HepG2 (cell line): ENCODE results near the gene PLA2G4A. TPM values are rescaled to one million over a fixed set of nuclear protein-coding genes. Genes with fewer than 3 reads are reported as not detected.

ENCODE experiments used
- ATAC-seq: fragments of 200-7000 bp; cut with Tn5 transposase; 3 replicates; pipeline ENCODE4 v1.9.1; 2020; ENCODE audit warnings: mild to moderate bottlenecking, moderate library complexity
- BruUV-seq: library from RNA; stranded (reverse); fragments of 400-500 nt; replicated peaks from 2 replicates; lab custom pipeline; 2021; lab: Mats Ljungman, UMichigan
- CTCF ChIA-PET: fragments of 300-600 bp; formaldehyde crosslinking; extraction: SDS; loops from one replicate; lab custom pipeline; 2021; ENCODE audit warnings: low total read pairs, inconsistent platforms, low intra/inter-chr PET ratio; lab: Yijun Ruan, JAX
- POLR2A ChIA-PET: fragments of 350-600 bp; sonication (Branson Sonifier 250); formaldehyde crosslinking; loops from one replicate; lab custom pipeline; 2020; ENCODE audit warnings: antibody characterized with exemption, inconsistent platforms; lab: Yijun Ruan, JAX
- DNase-seq: peaks from one replicate; pipeline ENCODE4 v3.0.0-alpha.2; 2015; ENCODE audit warnings: low spot score
- FAIRE-seq: peaks from 3 replicates; lab custom pipeline; 2011; peaks lifted over from hg19 to GRCh38; lab: Jason Lieb, UNC
- H2AFZ ChIP-seq: one replicate; pipeline ENCODE4 v1.6.1; 2011; ENCODE audit warnings: low read length, inconsistent platforms
- H3K27ac ChIP-seq: fragments of 300-600 bp; 3 replicates; pipeline ENCODE4 v1.8.0; 2011; ENCODE audit warnings: mixed run types, mild to moderate bottlenecking, mixed read lengths, low read length, inconsistent platforms; ENCODE audit not compliant: insufficient read depth; ENCODE audit errors: extremely low read length
- H3K27me3 ChIP-seq, 2 experiments: fragments of 200-600 bp in 1 of 2; 2 replicates in 1 of 2; 3 replicates in 1 of 2; pipeline versions ENCODE4 v1.6.0 to v1.8.0; 2011; ENCODE audit warnings: low read length in 2 of 2, mild to moderate bottlenecking in 2 of 2, moderate library complexity in 2 of 2, inconsistent platforms in 1 of 2; ENCODE audit not compliant: insufficient read depth in 2 of 2, control insufficient read depth in 1 of 2
- H3K36me3 ChIP-seq, 2 experiments: fragments of 200-600 bp in 1 of 2; replicated peaks in 1 of 2; 2 replicates in 1 of 2; 3 replicates in 1 of 2; pipeline versions ENCODE4 v1.5.1 to v1.8.0; 2011; ENCODE audit warnings: low read length in 2 of 2, inconsistent platforms in 1 of 2; ENCODE audit not compliant: insufficient read depth in 2 of 2, control insufficient read depth in 1 of 2
- H3K4me1 ChIP-seq: 2 replicates; pipeline ENCODE4 v1.5.1; 2012; ENCODE audit warnings: low read length, inconsistent platforms; ENCODE audit not compliant: insufficient read depth
- H3K4me2 ChIP-seq: 2 replicates; pipeline ENCODE4 v1.6.0; 2011; ENCODE audit warnings: low read depth, low read length, inconsistent platforms
- H3K4me3 ChIP-seq, 3 experiments: fragments of 200-600 bp in 1 of 3; sonication (generic), shearing (Covaris generic) in 1 of 3; replicated peaks in 1 of 3; 2 replicates each; pipeline ENCODE4 v1.5.1; 2011 to 2016; ENCODE audit warnings: low read length in 3 of 3, inconsistent platforms in 2 of 3, low read depth in 2 of 3, mild to moderate bottlenecking in 2 of 3, control low read depth in 1 of 3, mixed read lengths in 1 of 3; ENCODE audit not compliant: insufficient read depth in 1 of 3
- H3K79me2 ChIP-seq: one replicate; pipeline ENCODE4 v1.6.1; 2011; ENCODE audit warnings: low read length, inconsistent platforms; ENCODE audit not compliant: insufficient read depth
- H3K9ac ChIP-seq: 2 replicates; pipeline ENCODE4 v1.6.0; 2011; ENCODE audit warnings: mild to moderate bottlenecking, low read depth, low read length, inconsistent platforms; ENCODE audit not compliant: insufficient read depth
- H3K9me3 ChIP-seq: 2 replicates; pipeline ENCODE4 v1.5.1; 2012; ENCODE audit warnings: mild to moderate bottlenecking, low read length
- H4K20me1 ChIP-seq: 2 replicates; pipeline ENCODE4 v1.6.0; 2011; ENCODE audit warnings: inconsistent platforms, mild to moderate bottlenecking, low read length, moderate library complexity; ENCODE audit not compliant: insufficient read depth
- ATAD3A ChIP-seq: sonication (generic); formaldehyde crosslinking; IDR thresholded peaks from 2 replicates; pipeline ENCODE4 v1.4.0; 2020; ENCODE audit warnings: missing genetic modification reagents
- GTF2F1 ChIP-seq: fragments of 150-350 bp; IDR thresholded peaks from 2 replicates; pipeline ENCODE4 v1.6.1; 2014; ENCODE audit warnings: low read length
- MAF1 ChIP-seq: sonication (generic); formaldehyde crosslinking; IDR thresholded peaks from 2 replicates; pipeline ENCODE4 v1.5.0; 2020; ENCODE audit warnings: missing genetic modification reagents, borderline replicate concordance
- MEIS2 ChIP-seq: sonication (generic); formaldehyde crosslinking; IDR thresholded peaks from 2 replicates; pipeline ENCODE4 v1.9.0; 2021; ENCODE audit warnings: mild to moderate bottlenecking, missing genetic modification reagents
- NCOA2 ChIP-seq: sonication (generic); formaldehyde crosslinking; IDR thresholded peaks from 2 replicates; pipeline ENCODE4 v1.8.0; 2022; ENCODE audit warnings: inconsistent platforms
- SPEN ChIP-seq: sonication (generic); formaldehyde crosslinking; IDR thresholded peaks from 2 replicates; pipeline ENCODE4 v1.5.1; 2020; ENCODE audit warnings: low read depth, mild to moderate bottlenecking, missing genetic modification reagents
- ZNF121 ChIP-seq: sonication (generic); formaldehyde crosslinking; IDR thresholded peaks from 2 replicates; pipeline ENCODE4 v1.5.0; 2020; ENCODE audit warnings: mild to moderate bottlenecking, missing genetic modification reagents
- ZNF207 ChIP-seq: fragments of 450-650 bp; IDR thresholded peaks from 2 replicates; pipeline ENCODE4 v1.6.1; 2016; ENCODE audit warnings: antibody characterized with exemption, borderline replicate concordance
- WGBS: methylation state at CpG from one replicate; pipeline ENCODE4 v1.1.6; 2017; ENCODE audit warnings: low lambda C conversion rate; 5-methylcytosine and 5-hydroxymethylcytosine counted together
- in situ Hi-C: cut with HindIII; loops from 2 replicates; pipeline ENCODE4 v1.10.0; 2017; ENCODE audit warnings: low pct_unique_long_range_greater_than_20kb; ENCODE audit not compliant: extremely low pct_ligation_motif_present
- intact Hi-C: fragments of 100-400 bp; cut with micrococcal nuclease; formaldehyde crosslinking; loops from one replicate; pipeline ENCODE4 v1.10.0; 2022; ENCODE audit not compliant: unreplicated experiment
- polyA plus RNA-seq, 8 experiments: library from polyadenylated mRNA; depleted of rRNA in 3 of 8; stranded (reverse) in 7 of 8; unstranded in 1 of 8; fragments of >200 nt; fragmentation: Illumina TruSeq in 4 of 8; extraction: Trizol in 4 of 8; gene quantifications; 2 replicates each; pipeline versions ENCODE4 v1.2.1 to v1.2.3, GENCODE V29; 2011 to 2016; ENCODE audit warnings: low read depth in 4 of 8, missing spikeins in 1 of 8, mixed read lengths in 1 of 8; ENCODE audit not compliant: insufficient read depth in 1 of 8
- total RNA-seq, 5 experiments: library from RNA; depleted of rRNA; stranded (reverse); fragments of >200 nt; fragmentation: Illumina TruSeq; extraction: Trizol; gene quantifications; 2 replicates each; pipeline ENCODE4 v1.2.3, GENCODE V29; 2016; ENCODE audit warnings: low read depth in 1 of 5
- TF ChIP-seq, protein P1 (sequence below): sonication (generic); formaldehyde crosslinking; IDR thresholded peaks from 2 replicates; pipeline ENCODE4 v1.4.0; 2020; ENCODE audit warnings: missing genetic modification reagents, mild to moderate bottlenecking, borderline replicate concordance
- TF ChIP-seq, protein P2 (sequence below), 2 experiments: IDR thresholded peaks; 2 replicates each; pipeline ENCODE4 v1.6.1; 2011 to 2012; ENCODE audit warnings: low read length in 2 of 2, borderline replicate concordance in 1 of 2, low read depth in 1 of 2, mild to moderate bottlenecking in 1 of 2, moderate library complexity in 1 of 2

PLA2G4A gene
- total and polyA plus RNA-seq, 2 of the 13 experiments (the other 11 are each of a cell fraction or from before 2014, with no cell fraction given), result not detected

DNA sequence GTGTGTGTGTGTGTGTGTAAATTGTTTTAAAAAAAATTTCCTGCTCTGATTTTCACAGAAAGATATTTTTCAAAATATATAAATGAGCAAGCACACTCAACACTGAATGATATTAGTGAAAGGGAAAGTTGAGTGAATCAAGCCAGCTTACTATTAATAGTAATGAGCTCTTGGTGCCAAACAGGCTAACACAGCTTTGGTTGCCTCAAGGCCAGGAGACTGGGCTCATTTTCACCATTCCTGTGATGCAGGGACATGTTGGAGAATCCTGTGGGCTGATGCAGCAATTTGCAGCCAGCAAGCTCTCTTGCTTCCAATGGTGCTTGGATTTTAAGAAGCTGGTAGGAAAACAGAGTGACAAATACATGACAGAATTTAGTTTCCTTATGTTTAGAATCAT lies 30.2 kb downstream of the PLA2G4A start (continued):
- no peak for TF ChIP-seq ZNF121 (CRISPR knock-in tag)
- TF ChIP-seq, protein P1, sequence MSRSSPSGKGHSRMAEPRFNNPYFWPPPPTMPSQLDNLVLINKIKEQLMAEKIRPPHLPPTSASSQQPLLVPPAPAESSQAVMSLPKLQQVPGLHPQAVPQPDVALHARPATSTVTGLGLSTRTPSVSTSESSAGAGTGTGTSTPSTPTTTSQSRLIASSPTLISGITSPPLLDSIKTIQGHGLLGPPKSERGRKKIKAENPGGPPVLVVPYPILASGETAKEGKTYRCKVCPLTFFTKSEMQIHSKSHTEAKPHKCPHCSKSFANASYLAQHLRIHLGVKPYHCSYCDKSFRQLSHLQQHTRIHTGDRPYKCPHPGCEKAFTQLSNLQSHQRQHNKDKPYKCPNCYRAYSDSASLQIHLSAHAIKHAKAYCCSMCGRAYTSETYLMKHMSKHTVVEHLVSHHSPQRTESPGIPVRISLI, result no peak
- no peak for TF ChIP-seq ATAD3A (CRISPR knock-in tag)
- no peak for TF ChIP-seq MAF1 (CRISPR knock-in tag)

DNA sequence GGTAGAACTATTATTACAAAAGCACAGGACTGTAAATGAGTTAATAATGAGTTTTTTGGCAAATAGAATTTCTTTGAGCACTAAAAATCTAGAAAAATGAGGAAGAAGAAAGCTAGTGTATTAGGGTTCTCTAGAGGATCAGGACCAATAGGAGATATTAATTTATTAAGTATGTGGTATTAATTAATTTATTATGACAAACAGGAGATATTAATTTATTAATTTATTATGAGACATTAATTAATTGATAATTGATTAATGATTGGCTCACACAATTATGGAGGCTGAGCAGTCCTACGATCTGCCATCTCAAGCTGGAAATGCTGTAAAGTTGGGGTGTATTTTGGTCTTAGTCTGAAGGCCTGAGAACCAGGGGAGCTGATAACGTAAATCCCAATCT lies 31.2 kb downstream of the PLA2G4A start:
- in situ Hi-C loops, result no loop called here
- Histone ChIP-seq H3K27me3 (no peaks in the 10 kb centered on the region), H3K4me2 (no peak overlapping the region), H3K9me3 (no peaks in the 10 kb centered on the region), H3K4me3 (no peak overlapping the region), H3K4me1 (no peaks in the 10 kb centered on the region), H4K20me1 (no peaks in the 10 kb centered on the region), H3K36me3 (no peaks in the 10 kb centered on the region), H3K27ac (no peak overlapping the region), H2AFZ (no peak overlapping the region), H3K9ac (no peak overlapping the region), H3K79me2 (no peaks in the 10 kb centered on the region)
- ChIA-PET POLR2A (no interaction called here), CTCF (no interaction called here)
- DNase-seq (no peak), FAIRE-seq (no peak), ATAC-seq (no peak)
- intact Hi-C loops, result no loop called here
- 6% methylated on average over 2 of the region's 2 CpGs for WGBS
- no TSS peak for BruUV-seq
- TF ChIP-seq ZNF207, result no peak
- TF ChIP-seq MEIS2, result no peak
- TF ChIP-seq GTF2F1, result no peak
- TF ChIP-seq, protein P2, sequence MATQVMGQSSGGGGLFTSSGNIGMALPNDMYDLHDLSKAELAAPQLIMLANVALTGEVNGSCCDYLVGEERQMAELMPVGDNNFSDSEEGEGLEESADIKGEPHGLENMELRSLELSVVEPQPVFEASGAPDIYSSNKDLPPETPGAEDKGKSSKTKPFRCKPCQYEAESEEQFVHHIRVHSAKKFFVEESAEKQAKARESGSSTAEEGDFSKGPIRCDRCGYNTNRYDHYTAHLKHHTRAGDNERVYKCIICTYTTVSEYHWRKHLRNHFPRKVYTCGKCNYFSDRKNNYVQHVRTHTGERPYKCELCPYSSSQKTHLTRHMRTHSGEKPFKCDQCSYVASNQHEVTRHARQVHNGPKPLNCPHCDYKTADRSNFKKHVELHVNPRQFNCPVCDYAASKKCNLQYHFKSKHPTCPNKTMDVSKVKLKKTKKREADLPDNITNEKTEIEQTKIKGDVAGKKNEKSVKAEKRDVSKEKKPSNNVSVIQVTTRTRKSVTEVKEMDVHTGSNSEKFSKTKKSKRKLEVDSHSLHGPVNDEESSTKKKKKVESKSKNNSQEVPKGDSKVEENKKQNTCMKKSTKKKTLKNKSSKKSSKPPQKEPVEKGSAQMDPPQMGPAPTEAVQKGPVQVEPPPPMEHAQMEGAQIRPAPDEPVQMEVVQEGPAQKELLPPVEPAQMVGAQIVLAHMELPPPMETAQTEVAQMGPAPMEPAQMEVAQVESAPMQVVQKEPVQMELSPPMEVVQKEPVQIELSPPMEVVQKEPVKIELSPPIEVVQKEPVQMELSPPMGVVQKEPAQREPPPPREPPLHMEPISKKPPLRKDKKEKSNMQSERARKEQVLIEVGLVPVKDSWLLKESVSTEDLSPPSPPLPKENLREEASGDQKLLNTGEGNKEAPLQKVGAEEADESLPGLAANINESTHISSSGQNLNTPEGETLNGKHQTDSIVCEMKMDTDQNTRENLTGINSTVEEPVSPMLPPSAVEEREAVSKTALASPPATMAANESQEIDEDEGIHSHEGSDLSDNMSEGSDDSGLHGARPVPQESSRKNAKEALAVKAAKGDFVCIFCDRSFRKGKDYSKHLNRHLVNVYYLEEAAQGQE (IDR thresholded peaks at IDR 0.05; ENCODE audit: borderline replicate concordance in 1 of 2, low read depth in 1 of 2, low read length in 2 of 2), result no peak
- TF ChIP-seq NCOA2 (CRISPR knock-in tag), result no peak
- TF ChIP-seq SPEN, result no peak
